ENCODE data around the gene MAN2A2.

DNA sequence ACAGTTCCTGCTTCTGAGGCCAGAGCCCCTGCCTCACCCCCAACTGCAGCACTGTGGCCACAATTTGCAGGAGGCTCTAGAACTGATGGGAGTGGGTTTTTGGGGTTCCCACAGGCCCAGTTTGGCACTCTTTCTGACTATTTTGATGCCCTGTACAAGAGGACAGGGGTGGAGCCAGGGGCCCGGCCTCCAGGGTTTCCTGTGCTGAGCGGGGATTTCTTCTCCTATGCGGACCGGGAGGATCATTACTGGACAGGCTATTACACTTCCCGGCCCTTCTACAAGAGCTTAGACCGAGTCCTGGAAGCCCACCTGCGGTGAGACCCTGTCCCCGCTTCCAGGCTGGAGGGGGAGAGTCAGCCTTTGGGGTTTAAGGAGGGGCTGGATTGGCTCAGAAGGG, 6.9 kb downstream of the MAN2A2 start:
- TF ChIP-seq, protein P1, sequence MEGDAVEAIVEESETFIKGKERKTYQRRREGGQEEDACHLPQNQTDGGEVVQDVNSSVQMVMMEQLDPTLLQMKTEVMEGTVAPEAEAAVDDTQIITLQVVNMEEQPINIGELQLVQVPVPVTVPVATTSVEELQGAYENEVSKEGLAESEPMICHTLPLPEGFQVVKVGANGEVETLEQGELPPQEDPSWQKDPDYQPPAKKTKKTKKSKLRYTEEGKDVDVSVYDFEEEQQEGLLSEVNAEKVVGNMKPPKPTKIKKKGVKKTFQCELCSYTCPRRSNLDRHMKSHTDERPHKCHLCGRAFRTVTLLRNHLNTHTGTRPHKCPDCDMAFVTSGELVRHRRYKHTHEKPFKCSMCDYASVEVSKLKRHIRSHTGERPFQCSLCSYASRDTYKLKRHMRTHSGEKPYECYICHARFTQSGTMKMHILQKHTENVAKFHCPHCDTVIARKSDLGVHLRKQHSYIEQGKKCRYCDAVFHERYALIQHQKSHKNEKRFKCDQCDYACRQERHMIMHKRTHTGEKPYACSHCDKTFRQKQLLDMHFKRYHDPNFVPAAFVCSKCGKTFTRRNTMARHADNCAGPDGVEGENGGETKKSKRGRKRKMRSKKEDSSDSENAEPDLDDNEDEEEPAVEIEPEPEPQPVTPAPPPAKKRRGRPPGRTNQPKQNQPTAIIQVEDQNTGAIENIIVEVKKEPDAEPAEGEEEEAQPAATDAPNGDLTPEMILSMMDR (conservative IDR thresholded peaks at IDR 0.05; ENCODE audit: low read length): no peak
- TF ChIP-seq EZH2phosphoT487 (IDR thresholded peaks at IDR 0.05; ENCODE audit: borderline replicate concordance, low read depth, low read length): no peak

Measured in OCI-LY7 (cell line).